ENCODE data around the gene SCEL. TPM values are rescaled to one million over a fixed set of nuclear protein-coding genes. Genes with fewer than 3 reads are reported as not detected.
A peak's percentile ranks its signal among the peaks of the same experiment; 100 is the strongest.

Gene SCEL
- total and polyA plus RNA-seq, 2 donors (not counting 3 experiments of a cell fraction or from before 2014, with no cell fraction given): not detected

DNA sequence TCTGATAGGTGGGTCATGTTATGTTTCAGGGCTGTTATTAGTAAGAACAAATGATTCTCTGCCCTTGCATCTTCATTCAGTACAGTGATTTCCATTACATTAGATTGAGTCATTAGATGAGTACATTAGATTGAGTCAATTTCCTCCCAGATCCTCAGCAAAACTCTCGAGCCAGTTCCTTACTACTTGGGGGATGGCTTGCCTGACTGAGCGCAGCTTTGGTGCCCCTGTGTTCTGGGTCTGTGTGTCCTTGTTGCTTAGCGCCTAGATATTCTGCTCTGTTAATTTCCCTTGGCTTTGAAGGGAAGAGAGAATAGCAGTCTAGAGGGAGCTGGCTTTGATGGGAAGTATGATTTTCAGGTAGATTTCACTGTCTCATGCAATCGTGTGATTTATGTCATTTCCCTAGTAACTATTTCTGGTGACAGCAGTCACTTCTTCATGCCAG is 19.1 kb upstream of the SCEL start:
- CTCF ChIA-PET: interaction anchor here (0.9 to 2.0 kb wide), 5 partner anchors 10 to 49 kb away, joined by 3 to 11 read pairs (median 4); no protein-coding TSS in a partner anchor

DNA sequence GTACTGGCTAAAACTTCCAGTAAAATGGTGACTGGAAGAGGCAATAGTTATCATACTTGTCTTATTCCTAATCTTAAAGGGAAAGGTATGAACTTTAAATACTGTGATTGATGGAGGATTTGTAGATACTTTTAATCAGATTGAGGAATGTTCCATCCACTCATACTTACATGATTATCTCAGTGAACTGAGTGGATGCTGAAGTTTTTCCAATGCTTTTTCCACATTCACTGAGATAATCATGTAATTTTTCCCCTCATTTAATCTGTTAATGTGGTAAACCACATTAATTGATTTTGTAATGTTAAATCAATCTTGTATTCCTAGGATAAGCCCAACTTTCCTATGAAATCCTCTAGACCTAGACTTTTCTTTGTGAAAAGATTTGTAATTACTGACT is 17.2 kb upstream of the SCEL start:
- no peaks in the 10 kb centered on the region for H4K20me1 ChIP-seq (replicated peaks; ENCODE audit: control insufficient read depth, extremely low read depth, insufficient read depth, low read length)
- no peaks in the 10 kb centered on the region for H3K9me3 ChIP-seq (replicated peaks; ENCODE audit: control insufficient read depth, insufficient read depth, low read length)
- TF ChIP-seq POLR2AphosphoS5 (IDR thresholded peaks at IDR 0.05; ENCODE audit: insufficient read depth, low read depth, low read length): no peak
- TF ChIP-seq MYC (IDR thresholded peaks at IDR 0.05; ENCODE audit: low read depth, low read length): no peak
- TF ChIP-seq FOS (IDR thresholded peaks at IDR 0.05; ENCODE audit: borderline replicate concordance, insufficient read depth, low read length): no peak
- TF ChIP-seq EZH2 (IDR thresholded peaks at IDR 0.05; ENCODE audit: borderline replicate concordance, low read depth, low read length, severe bottlenecking): no peak
- TF ChIP-seq GATA2 (IDR thresholded peaks at IDR 0.05; ENCODE audit: insufficient read depth, insufficient read length, low read depth, low read length): no peak
- TF ChIP-seq POLR2A (IDR thresholded peaks at IDR 0.05; ENCODE audit: low read depth, low read length): no peak
- TF ChIP-seq, protein P1, sequence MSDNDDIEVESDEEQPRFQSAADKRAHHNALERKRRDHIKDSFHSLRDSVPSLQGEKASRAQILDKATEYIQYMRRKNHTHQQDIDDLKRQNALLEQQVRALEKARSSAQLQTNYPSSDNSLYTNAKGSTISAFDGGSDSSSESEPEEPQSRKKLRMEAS (IDR thresholded peaks at IDR 0.05; ENCODE audit: insufficient read depth, insufficient read length): no peak
- no peak for TF ChIP-seq JUN (IDR thresholded peaks at IDR 0.05; ENCODE audit: borderline replicate concordance, insufficient read depth, insufficient read length, low read depth)
- TF ChIP-seq, protein P2, sequence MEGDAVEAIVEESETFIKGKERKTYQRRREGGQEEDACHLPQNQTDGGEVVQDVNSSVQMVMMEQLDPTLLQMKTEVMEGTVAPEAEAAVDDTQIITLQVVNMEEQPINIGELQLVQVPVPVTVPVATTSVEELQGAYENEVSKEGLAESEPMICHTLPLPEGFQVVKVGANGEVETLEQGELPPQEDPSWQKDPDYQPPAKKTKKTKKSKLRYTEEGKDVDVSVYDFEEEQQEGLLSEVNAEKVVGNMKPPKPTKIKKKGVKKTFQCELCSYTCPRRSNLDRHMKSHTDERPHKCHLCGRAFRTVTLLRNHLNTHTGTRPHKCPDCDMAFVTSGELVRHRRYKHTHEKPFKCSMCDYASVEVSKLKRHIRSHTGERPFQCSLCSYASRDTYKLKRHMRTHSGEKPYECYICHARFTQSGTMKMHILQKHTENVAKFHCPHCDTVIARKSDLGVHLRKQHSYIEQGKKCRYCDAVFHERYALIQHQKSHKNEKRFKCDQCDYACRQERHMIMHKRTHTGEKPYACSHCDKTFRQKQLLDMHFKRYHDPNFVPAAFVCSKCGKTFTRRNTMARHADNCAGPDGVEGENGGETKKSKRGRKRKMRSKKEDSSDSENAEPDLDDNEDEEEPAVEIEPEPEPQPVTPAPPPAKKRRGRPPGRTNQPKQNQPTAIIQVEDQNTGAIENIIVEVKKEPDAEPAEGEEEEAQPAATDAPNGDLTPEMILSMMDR (IDR thresholded peaks at IDR 0.05; ENCODE audit: extremely low read depth in 1 of 2, insufficient read depth in 1 of 2, low read depth in 1 of 2, low read length in 2 of 2): no peak
- CTCF ChIA-PET: no interaction called here
- H3K27ac ChIP-seq (ENCODE audit: insufficient read depth, low read depth, low read length): no peak overlapping the region
- no peaks in the 10 kb centered on the region for H3K9me1 ChIP-seq (replicated peaks; ENCODE audit: control insufficient read depth, extremely low read depth, insufficient read depth, low read length)
- POLR2A ChIA-PET: no interaction called here
- no peaks in the 10 kb centered on the region for H3K79me2 ChIP-seq (ENCODE audit: control insufficient read depth, insufficient read depth, low read length)
- FAIRE-seq (no peak), DNase-seq (ENCODE audit: low read depth, low spot score) (no peak)
- intact Hi-C loops (cut with micrococcal nuclease) (no loop called here), dilution Hi-C loops (cut with MboI; ENCODE audit: extremely low pct_ligation_motif_present, low sequenced_read_pairs) (no loop called here)
- H3K4me3 ChIP-seq (replicated peaks in 1 of 3; ENCODE audit: insufficient read depth in 1 of 3, low read depth in 1 of 3, low read length in 3 of 3): no peak overlapping the region
- no peak overlapping the region for H3K4me2 ChIP-seq (ENCODE audit: insufficient read depth, low read length)
- no peak overlapping the region for H2AFZ ChIP-seq (ENCODE audit: low read depth, low read length)
- BruUV-seq (replicated peaks): no TSS peak
- H3K36me3 ChIP-seq (ENCODE audit: control insufficient read depth in 2 of 2, extremely low read depth in 1 of 2, insufficient read depth in 2 of 2, low read length in 2 of 2): no peaks in the 10 kb centered on the region
- peaks cover 49% of the 10 kb centered on the region for H3K4me1 ChIP-seq (ENCODE audit: control insufficient read depth, extremely low read depth, insufficient read depth, low read length)
- no peaks in the 10 kb centered on the region for H3K27me3 ChIP-seq (ENCODE audit: control insufficient read depth in 2 of 2, insufficient read depth in 2 of 2, low read length in 2 of 2)
- no peak overlapping the region for H3K9ac ChIP-seq (replicated peaks; ENCODE audit: extremely low read depth, insufficient read depth, low read length)

More for the DNA sequence above, 19.1 kb upstream of the SCEL start:
- Histone ChIP-seq H3K36me3 (ENCODE audit: control insufficient read depth in 2 of 2, extremely low read depth in 1 of 2, insufficient read depth in 2 of 2, low read length in 2 of 2) (no peaks in the 10 kb centered on the region), H4K20me1 (replicated peaks; ENCODE audit: control insufficient read depth, extremely low read depth, insufficient read depth, low read length) (no peaks in the 10 kb centered on the region), H3K9me1 (replicated peaks; ENCODE audit: control insufficient read depth, extremely low read depth, insufficient read depth, low read length) (no peaks in the 10 kb centered on the region), H2AFZ (ENCODE audit: low read depth, low read length) (no peak overlapping the region), H3K4me2 (ENCODE audit: insufficient read depth, low read length) (peak overlapping the region; percentile 26), H3K4me1 (ENCODE audit: control insufficient read depth, extremely low read depth, insufficient read depth, low read length) (peaks cover 37% of the 10 kb centered on the region), H3K27me3 (ENCODE audit: control insufficient read depth in 2 of 2, insufficient read depth in 2 of 2, low read length in 2 of 2) (no peaks in the 10 kb centered on the region), H3K9me3 (replicated peaks; ENCODE audit: control insufficient read depth, insufficient read depth, low read length) (no peaks in the 10 kb centered on the region), H3K9ac (replicated peaks; ENCODE audit: extremely low read depth, insufficient read depth, low read length) (peak overlapping the region; percentile 7), H3K4me3 (replicated peaks in 1 of 3; ENCODE audit: insufficient read depth in 1 of 3, low read depth in 1 of 3, low read length in 3 of 3) (no peak overlapping the region), H3K27ac (ENCODE audit: insufficient read depth, low read depth, low read length) (peak overlapping the region; percentile 49), H3K79me2 (ENCODE audit: control insufficient read depth, insufficient read depth, low read length) (no peaks in the 10 kb centered on the region)
- FAIRE-seq (peak; percentile 74), DNase-seq (ENCODE audit: low read depth, low spot score) (peak; percentile 70)
- BruUV-seq (replicated peaks): no TSS peak
- intact Hi-C loops (cut with micrococcal nuclease) (loop anchor here (1.0 kb wide), 1 partner anchor 8 kb away; no protein-coding TSS in a partner anchor), dilution Hi-C loops (cut with MboI; ENCODE audit: extremely low pct_ligation_motif_present, low sequenced_read_pairs) (no loop called here)
- POLR2A ChIA-PET: no interaction called here
- TF ChIP-seq JUN (IDR thresholded peaks at IDR 0.05; ENCODE audit: borderline replicate concordance, insufficient read depth, insufficient read length, low read depth) (peak; percentile 88), POLR2AphosphoS5 (IDR thresholded peaks at IDR 0.05; ENCODE audit: insufficient read depth, low read depth, low read length) (peak; percentile 62), POLR2A (IDR thresholded peaks at IDR 0.05; ENCODE audit: low read depth, low read length) (no peak), FOS (IDR thresholded peaks at IDR 0.05; ENCODE audit: borderline replicate concordance, insufficient read depth, low read length) (peak; percentile 92), GATA2 (IDR thresholded peaks at IDR 0.05; ENCODE audit: insufficient read depth, insufficient read length, low read depth, low read length) (peak; percentile 60)

Measured in endothelial cell of umbilical vein (primary cell).